Smooth muscle cell (in vitro differentiated cells): ENCODE data around the gene SCD5. TPM values are rescaled to one million over a fixed set of nuclear protein-coding genes. Genes with fewer than 3 reads are reported as not detected.

Source experiments
- DNase-seq: peaks from one replicate; lab custom pipeline; 2025; ENCODE audit not compliant: unreplicated experiment; lab: John Stamatoyannopoulos, UW
- H2AFZ ChIP-seq: fragments of 200-600 bp; sonication (generic); 2 replicates; pipeline ENCODE4 v1.6.0; 2016; ENCODE audit warnings: antibody characterized with exemption, low read depth, mild to moderate bottlenecking
- H3F3A ChIP-seq: fragments of 200-600 bp; sonication (generic); 2 replicates; pipeline ENCODE4 v1.6.0; 2017; ENCODE audit warnings: antibody characterized with exemption, low read depth
- H3K27ac ChIP-seq: fragments of 200-600 bp; sonication (generic); 2 replicates; pipeline ENCODE4 v1.5.1; 2016; ENCODE audit warnings: low read depth, mild to moderate bottlenecking
- H3K27me3 ChIP-seq: fragments of 200-600 bp; sonication (generic); 2 replicates; pipeline ENCODE4 v1.6.1; 2016; ENCODE audit warnings: low read depth, mild to moderate bottlenecking
- H3K36me3 ChIP-seq: fragments of 200-600 bp; sonication (generic); 2 replicates; pipeline ENCODE4 v1.5.1; 2016; ENCODE audit warnings: low read depth
- H3K4me1 ChIP-seq: fragments of 200-600 bp; sonication (generic); 2 replicates; pipeline ENCODE4 v1.5.1; 2016; ENCODE audit warnings: low read depth
- H3K4me2 ChIP-seq: fragments of 200-600 bp; sonication (generic); 2 replicates; pipeline ENCODE4 v1.6.0; 2016; ENCODE audit warnings: mild to moderate bottlenecking
- H3K4me3 ChIP-seq: fragments of 200-600 bp; sonication (generic); 2 replicates; pipeline ENCODE4 v1.5.1; 2016; ENCODE audit warnings: mild to moderate bottlenecking
- H3K79me2 ChIP-seq: fragments of 200-600 bp; sonication (generic); 2 replicates; pipeline ENCODE4 v1.6.0; 2016; ENCODE audit warnings: low read depth, mild to moderate bottlenecking
- H3K9ac ChIP-seq: fragments of 200-600 bp; sonication (generic); 2 replicates; pipeline ENCODE4 v1.6.0; 2016; ENCODE audit warnings: low read depth
- H3K9me3 ChIP-seq: fragments of 200-600 bp; sonication (generic); replicated peaks from 2 replicates; pipeline ENCODE4 v1.5.1; 2016; ENCODE audit warnings: low read depth
- H4K20me1 ChIP-seq: fragments of 200-600 bp; sonication (generic); 2 replicates; pipeline ENCODE4 v1.6.0; 2016; ENCODE audit warnings: low read depth
- WGBS: methylation state at CpG from one replicate; pipeline ENCODE4 v1.1.7; 2016; ENCODE audit warnings: low lambda C conversion rate; 5-methylcytosine and 5-hydroxymethylcytosine counted together
- polyA plus RNA-seq: library from polyadenylated mRNA; unstranded; fragments of >200 nt; fragmentation: Nextera tagmentation; extraction: Ambion mirVana; gene quantifications from 2 replicates; pipeline ENCODE4 v1.2.1, GENCODE V29; 2016
- total RNA-seq: library from RNA; depleted of rRNA; stranded (reverse); fragments of >200 nt; gene quantifications from 2 replicates; pipeline ENCODE4 v1.2.3, GENCODE V29; 2014
- TF ChIP-seq, protein P1 (sequence below): fragments of 200-600 bp; sonication (generic); IDR thresholded peaks from 2 replicates; pipeline ENCODE4 v1.5.1; 2017; ENCODE audit warnings: borderline replicate concordance, mild to moderate bottlenecking, antibody characterized with exemption; ENCODE audit not compliant: insufficient read depth, poor library complexity, severe bottlenecking

Gene SCD5
- total and polyA plus RNA-seq, 2 experiments from 2014 or later: 9.2 to 24.3 TPM

DNA sequence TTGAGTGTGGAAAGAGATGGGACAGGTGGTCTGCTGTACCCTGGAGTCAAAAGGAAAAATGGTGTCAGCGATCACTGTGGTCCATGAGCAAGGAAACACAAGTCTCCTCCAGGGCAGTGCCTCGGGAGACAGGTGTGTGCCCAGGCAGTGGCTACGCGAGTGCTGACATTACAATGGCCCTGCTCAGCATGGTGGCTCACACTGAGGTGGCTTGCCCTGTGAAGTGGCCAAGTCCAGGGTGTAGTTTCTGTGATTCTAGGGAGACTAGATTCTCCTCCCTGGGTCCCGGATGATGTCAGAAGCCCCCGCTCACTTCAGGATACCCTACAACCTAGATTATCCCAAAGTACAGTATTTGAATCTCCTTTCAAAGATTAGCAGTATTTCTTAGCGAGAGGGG lies 192.0 kb downstream of the SCD5 start:
- TF ChIP-seq, protein P1, sequence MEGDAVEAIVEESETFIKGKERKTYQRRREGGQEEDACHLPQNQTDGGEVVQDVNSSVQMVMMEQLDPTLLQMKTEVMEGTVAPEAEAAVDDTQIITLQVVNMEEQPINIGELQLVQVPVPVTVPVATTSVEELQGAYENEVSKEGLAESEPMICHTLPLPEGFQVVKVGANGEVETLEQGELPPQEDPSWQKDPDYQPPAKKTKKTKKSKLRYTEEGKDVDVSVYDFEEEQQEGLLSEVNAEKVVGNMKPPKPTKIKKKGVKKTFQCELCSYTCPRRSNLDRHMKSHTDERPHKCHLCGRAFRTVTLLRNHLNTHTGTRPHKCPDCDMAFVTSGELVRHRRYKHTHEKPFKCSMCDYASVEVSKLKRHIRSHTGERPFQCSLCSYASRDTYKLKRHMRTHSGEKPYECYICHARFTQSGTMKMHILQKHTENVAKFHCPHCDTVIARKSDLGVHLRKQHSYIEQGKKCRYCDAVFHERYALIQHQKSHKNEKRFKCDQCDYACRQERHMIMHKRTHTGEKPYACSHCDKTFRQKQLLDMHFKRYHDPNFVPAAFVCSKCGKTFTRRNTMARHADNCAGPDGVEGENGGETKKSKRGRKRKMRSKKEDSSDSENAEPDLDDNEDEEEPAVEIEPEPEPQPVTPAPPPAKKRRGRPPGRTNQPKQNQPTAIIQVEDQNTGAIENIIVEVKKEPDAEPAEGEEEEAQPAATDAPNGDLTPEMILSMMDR: no peak
- 89% methylated on average over 7 of the region's 7 CpGs for WGBS
- H3K36me3 ChIP-seq: no peaks in the 10 kb centered on the region

DNA sequence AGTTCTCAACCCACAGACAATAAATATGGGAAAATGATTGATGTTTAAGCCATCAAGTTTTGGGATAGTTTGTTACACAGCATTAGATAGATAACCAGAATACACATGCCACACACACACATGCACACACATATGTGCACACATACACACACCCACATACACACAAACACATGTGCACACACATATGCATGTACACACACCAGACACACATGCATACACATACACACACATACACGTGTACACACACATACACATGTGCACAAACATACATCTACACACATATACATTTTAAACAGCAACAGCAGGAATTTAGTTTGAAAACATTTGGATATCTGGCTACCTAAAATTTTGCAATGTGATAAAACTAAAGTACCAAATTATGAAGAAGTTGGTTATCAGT lies 194.1 kb downstream of the SCD5 start:
- H3K9ac ChIP-seq: no peak overlapping the region
- no peak overlapping the region for H3K4me3 ChIP-seq
- TF ChIP-seq, protein P1: no peak
- H3K4me2 ChIP-seq: no peak overlapping the region
- no peaks in the 10 kb centered on the region for H3K36me3 ChIP-seq
- H3F3A ChIP-seq: no peaks in the 10 kb centered on the region
- H4K20me1 ChIP-seq: no peaks in the 10 kb centered on the region
- H3K9me3 ChIP-seq: no peaks in the 10 kb centered on the region
- H2AFZ ChIP-seq: no peak overlapping the region
- no peak for DNase-seq
- no peaks in the 10 kb centered on the region for H3K79me2 ChIP-seq
- no peak overlapping the region for H3K27ac ChIP-seq
- no peaks in the 10 kb centered on the region for H3K4me1 ChIP-seq
- 73% methylated on average over 1 of the region's 1 CpG for WGBS
- H3K27me3 ChIP-seq: no peaks in the 10 kb centered on the region

More for the DNA sequence above, 192.0 kb downstream of the SCD5 start:
- H3K4me1 ChIP-seq: no peaks in the 10 kb centered on the region
- no peak for DNase-seq
- H3K27me3 ChIP-seq: no peaks in the 10 kb centered on the region
- no peak overlapping the region for H2AFZ ChIP-seq
- H3K4me3 ChIP-seq: no peak overlapping the region
- H3K27ac ChIP-seq: no peak overlapping the region
- no peaks in the 10 kb centered on the region for H4K20me1 ChIP-seq
- no peaks in the 10 kb centered on the region for H3F3A ChIP-seq
- no peaks in the 10 kb centered on the region for H3K9me3 ChIP-seq
- no peak overlapping the region for H3K4me2 ChIP-seq
- no peak overlapping the region for H3K9ac ChIP-seq
- H3K79me2 ChIP-seq: no peaks in the 10 kb centered on the region

GRCh38 chr4:82601242-82602015 lies 197.2 kb downstream of the SCD5 start:
- TF ChIP-seq, protein P1: no peak
- Histone ChIP-seq H3K79me2 (no peaks in the 10 kb centered on the region), H3K4me1 (no peaks in the 10 kb centered on the region), H3F3A (no peaks in the 10 kb centered on the region), H3K4me3 (no peak overlapping the region), H3K27me3 (no peaks in the 10 kb centered on the region), H4K20me1 (no peaks in the 10 kb centered on the region), H3K36me3 (no peaks in the 10 kb centered on the region), H3K9ac (no peak overlapping the region), H3K4me2 (no peak overlapping the region), H2AFZ (no peak overlapping the region), H3K9me3 (no peaks in the 10 kb centered on the region), H3K27ac (no peak overlapping the region)
- WGBS: 90% methylated on average over 9 of the region's 9 CpGs
- DNase-seq: no peak

GRCh38 chr4:82599336-82599735 lies 199.3 kb downstream of the SCD5 start:
- Histone ChIP-seq H2AFZ (no peak overlapping the region), H3F3A (no peaks in the 10 kb centered on the region), H3K36me3 (no peaks in the 10 kb centered on the region), H3K9me3 (no peaks in the 10 kb centered on the region), H3K4me1 (no peaks in the 10 kb centered on the region), H3K27me3 (no peaks in the 10 kb centered on the region), H3K27ac (no peak overlapping the region), H3K4me2 (no peak overlapping the region), H4K20me1 (no peaks in the 10 kb centered on the region), H3K4me3 (no peak overlapping the region), H3K9ac (no peak overlapping the region), H3K79me2 (no peaks in the 10 kb centered on the region)
- DNase-seq: no peak
- WGBS: 71% methylated on average over 4 of the region's 4 CpGs
- TF ChIP-seq, protein P1: no peak
